Measurements from ENCODE around the gene CDK5R2.

Gene CDK5R2

GRCh38 chr2:218957671-218958070, 1.8 kb upstream of the CDK5R2 start:
- TF ChIP-seq POLR2A (IDR thresholded peaks at IDR 0.05; ENCODE audit: low read depth, low read length), result no peak
- FAIRE-seq, result no peak

GRCh38 chr2:218958276-218958675, 1.2 kb upstream of the CDK5R2 start:
- TF ChIP-seq POLR2A (IDR thresholded peaks at IDR 0.05; ENCODE audit: low read depth, low read length), result no peak
- FAIRE-seq, result no peak
- no peak for DNase-seq (ENCODE audit: insufficient read length, low spot score)

More at GRCh38 chr2:218957671-218958070, 1.8 kb upstream of the CDK5R2 start:
- DNase-seq (ENCODE audit: insufficient read length, low spot score), result no peak

- DNase-seq (ENCODE audit: insufficient read length, low spot score) (no peak), FAIRE-seq (no peak)
- no peak for TF ChIP-seq POLR2A (IDR thresholded peaks at IDR 0.05; ENCODE audit: low read depth, low read length)
Measured at GRCh38 chr2:218959761-218960308, 369 bp downstream of the CDK5R2 start.

GRCh38 chr2:218960309-218961165, 1.1 kb downstream of the CDK5R2 start:
- DNase-seq (ENCODE audit: insufficient read length, low spot score) (no peak), FAIRE-seq (no peak)
- TF ChIP-seq POLR2A (IDR thresholded peaks at IDR 0.05; ENCODE audit: low read depth, low read length), result no peak

GRCh38 chr2:218961229-218961628, 1.8 kb downstream of the CDK5R2 start:
- DNase-seq (ENCODE audit: insufficient read length, low spot score), result no peak
- FAIRE-seq, result no peak
- TF ChIP-seq POLR2A (IDR thresholded peaks at IDR 0.05; ENCODE audit: low read depth, low read length), result no peak

- DNase-seq (ENCODE audit: insufficient read length, low spot score), result no peak
- no peak for FAIRE-seq
- TF ChIP-seq POLR2A (IDR thresholded peaks at IDR 0.05; ENCODE audit: low read depth, low read length), result no peak
Measured at GRCh38 chr2:218961651-218962570, 2.4 kb downstream of the CDK5R2 start.

GRCh38 chr2:218962859-218963492, 3.5 kb downstream of the CDK5R2 start:
- DNase-seq (ENCODE audit: insufficient read length, low spot score) (peak; percentile 69), FAIRE-seq (no peak)
- no peak for TF ChIP-seq POLR2A (IDR thresholded peaks at IDR 0.05; ENCODE audit: low read depth, low read length)

- FAIRE-seq, result no peak
- DNase-seq (ENCODE audit: insufficient read length, low spot score), result no peak
- no peak for TF ChIP-seq POLR2A (IDR thresholded peaks at IDR 0.05; ENCODE audit: low read depth, low read length)
Measured at GRCh38 chr2:218963601-218964000, 4.1 kb downstream of the CDK5R2 start.

- peak; percentile 93 for DNase-seq (ENCODE audit: insufficient read length, low spot score)
- peak; percentile 98 for FAIRE-seq
- TF ChIP-seq POLR2A (IDR thresholded peaks at IDR 0.05; ENCODE audit: low read depth, low read length), result no peak
Measured at GRCh38 chr2:218964041-218964771, 4.7 kb downstream of the CDK5R2 start.

- DNase-seq (ENCODE audit: insufficient read length, low spot score), result no peak
- TF ChIP-seq POLR2A (IDR thresholded peaks at IDR 0.05; ENCODE audit: low read depth, low read length), result no peak
- no peak for FAIRE-seq
Measured at GRCh38 chr2:218970894-218971293, 11.4 kb downstream of the CDK5R2 start.

- no peak for DNase-seq (ENCODE audit: insufficient read length, low spot score)
- FAIRE-seq, result no peak
- no peak for TF ChIP-seq POLR2A (IDR thresholded peaks at IDR 0.05; ENCODE audit: low read depth, low read length)
Measured at GRCh38 chr2:218975060-218975777, 15.8 kb downstream of the CDK5R2 start.

All from H54 (cell line).